Stomach (tissue), 9 donors: ENCODE data around the gene KIF12. TPM values are rescaled to one million over a fixed set of nuclear protein-coding genes. Genes with fewer than 3 reads are reported as not detected.

Experiments
- DNase-seq, 2 donors: peaks; one replicate each; pipeline versions ENCODE4 v3.0.0 to v3.0.0-alpha.2; 2013 to 2019
- H3K27ac ChIP-seq, 5 donors: fragments of 200-600 bp in 4 of 5; sonication (generic) in 4 of 5; one replicate each; pipeline ENCODE4 v1.5.1; 2013 to 2019; ENCODE audit warnings: mild to moderate bottlenecking in 1 of 5, moderate library complexity in 1 of 5
- H3K27me3 ChIP-seq, 3 donors: fragments of 200-600 bp; sonication (generic); one replicate each; pipeline ENCODE4 v1.5.1; 2017 to 2019; ENCODE audit warnings: mixed run types in 1 of 3
- H3K36me3 ChIP-seq, 4 donors: fragments of 200-600 bp; sonication (generic); 1 replicate in 3 of 4; 2 replicates in 1 of 4; pipeline ENCODE4 v1.5.1; 2016 to 2019
- H3K4me1 ChIP-seq, 4 donors: fragments of 200-600 bp; sonication (generic); one replicate each; pipeline ENCODE4 v1.5.1; 2016 to 2019
- H3K4me3 ChIP-seq, 4 donors: fragments of 200-600 bp; sonication (generic) in 3 of 4; one replicate each; pipeline ENCODE4 v1.5.1; 2016 to 2019; ENCODE audit warnings: mild to moderate bottlenecking in 1 of 4
- H3K9me3 ChIP-seq, 4 donors: fragments of 200-600 bp; sonication (generic); one replicate each; pipeline ENCODE4 v1.5.1; 2016 to 2019
- CTCF ChIP-seq, 7 experiments: fragments of 450-650 bp in 4 of 7; fragments of 200-600 bp in 3 of 7; sonication (generic) in 3 of 7; IDR thresholded peaks; one replicate each; pipeline ENCODE4 v1.5.1; 2016 to 2019; ENCODE audit warnings: antibody characterized with exemption in 7 of 7, control low read depth in 2 of 7, mild to moderate bottlenecking in 1 of 7
- EP300 ChIP-seq: sonication (generic); formaldehyde crosslinking; IDR thresholded peaks from one replicate; pipeline ENCODE4 v1.6.1; 2017; ENCODE audit warnings: antibody characterized with exemption
- POLR2A ChIP-seq, 4 donors: fragments of 450-650 bp; IDR thresholded peaks; one replicate each; pipeline ENCODE4 v1.6.1; 2016; ENCODE audit warnings: antibody characterized with exemption in 4 of 4, control low read depth in 2 of 4, mild to moderate bottlenecking in 1 of 4, moderate library complexity in 1 of 4
- POLR2AphosphoS5 ChIP-seq, 3 donors: sonication (generic); formaldehyde crosslinking; IDR thresholded peaks; one replicate each; pipeline ENCODE4 v1.6.1; 2016; ENCODE audit warnings: antibody characterized with exemption in 3 of 3
- WGBS, 5 donors: extraction: QIAGEN DNeasy Blood & Tissue Kit in 3 of 5; methylation state at CpG; one replicate each; pipeline versions ENCODE4 v1.1.5 to v1.1.7; 2013 to 2018; 5-methylcytosine and 5-hydroxymethylcytosine counted together
- intact Hi-C: fragments of 100-400 bp; cut with DNase I; formaldehyde crosslinking; loops from one replicate; pipeline ENCODE4 v1.15.1; 2023; ENCODE audit warnings: low total_unique reads
- polyA plus RNA-seq, 3 donors: library from polyadenylated mRNA; stranded (reverse); fragments of 200-250 nt; gene quantifications; one replicate each; pipeline ENCODE4 v1.2.3, GENCODE V29; 2013
- total RNA-seq, 5 donors: library from RNA; depleted of rRNA; stranded (reverse); fragments of >200 nt; gene quantifications; one replicate each; pipeline versions ENCODE4 v1.1.0 to v1.2.3, GENCODE V29; 2014 to 2016
- donor health status: healthy with polysubstance abuse.
- donor health status: Bipolar disorder and iron deficiency.
- donor health status: healthy.

Gene KIF12
- total and polyA plus RNA-seq, 8 donors, result 3.9 to 79.4 (median 17.5) TPM

DNA sequence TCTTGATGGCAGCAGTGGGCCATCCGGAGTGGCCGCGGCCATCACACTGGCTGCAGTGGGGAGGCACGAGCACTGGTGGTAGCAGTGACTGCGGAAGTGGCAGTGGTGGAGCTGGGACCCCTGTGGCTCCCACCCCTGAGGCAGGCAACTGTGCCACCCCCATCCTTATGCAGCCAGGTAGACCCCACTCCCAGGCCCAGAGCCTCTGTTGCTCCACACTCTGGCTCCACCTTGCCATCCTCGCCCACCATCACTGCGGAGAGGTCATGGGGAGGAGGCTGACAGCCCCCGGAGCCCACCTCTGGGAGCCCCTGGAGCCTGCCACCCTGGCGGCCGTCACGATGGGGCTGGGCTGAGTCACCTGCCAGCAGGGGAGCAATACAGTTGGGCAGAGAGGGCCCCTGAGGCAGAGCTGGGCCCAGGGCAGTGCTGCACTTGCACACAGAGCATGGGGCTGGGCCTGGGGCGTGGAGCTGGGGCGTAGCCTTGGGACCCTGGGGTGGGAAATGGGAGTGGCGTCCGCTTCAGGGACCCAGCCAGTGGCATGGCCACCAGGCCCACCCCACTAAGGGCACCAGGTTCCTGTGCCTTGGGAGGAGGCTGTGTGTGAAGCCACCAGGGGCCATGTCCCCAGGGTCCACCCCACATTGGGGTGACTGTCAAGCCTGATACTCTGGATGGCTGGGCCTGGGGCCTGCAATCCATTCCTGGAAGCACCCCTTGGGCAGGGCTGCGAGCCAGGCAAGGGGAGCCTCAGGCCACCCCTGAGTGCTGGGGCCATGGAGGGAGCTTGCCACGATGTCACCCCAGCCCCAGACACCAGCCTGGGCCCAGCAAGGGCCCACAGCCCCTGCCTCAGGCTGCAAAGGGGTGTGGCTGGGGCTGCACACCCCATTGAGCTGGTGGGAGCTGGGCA, 28.6 kb downstream of the KIF12 start:
- no peak for TF ChIP-seq EP300
- TF ChIP-seq POLR2AphosphoS5 (IDR thresholded peaks at IDR 0.05), result no peak
- no peak for TF ChIP-seq POLR2A (IDR thresholded peaks at IDR 0.05)
- TF ChIP-seq CTCF (IDR thresholded peaks at IDR 0.05), result no peak
- Histone ChIP-seq H3K27me3 (no peaks in the 10 kb centered on the region), H3K36me3 (no peaks in the 10 kb centered on the region), H3K4me3 (no peak overlapping the region), H3K4me1 (peaks cover 8 to 21% (median 16%) of the 10 kb centered on the region in 4 donors), H3K9me3 (no peaks in the 10 kb centered on the region), H3K27ac (no peak overlapping the region)
- WGBS, 5 donors, result 88 to 96% (median 90%) methylated on average over 6 to 17 of the region's 17 CpGs
- intact Hi-C loops, result no loop called here
- no peak for DNase-seq

DNA sequence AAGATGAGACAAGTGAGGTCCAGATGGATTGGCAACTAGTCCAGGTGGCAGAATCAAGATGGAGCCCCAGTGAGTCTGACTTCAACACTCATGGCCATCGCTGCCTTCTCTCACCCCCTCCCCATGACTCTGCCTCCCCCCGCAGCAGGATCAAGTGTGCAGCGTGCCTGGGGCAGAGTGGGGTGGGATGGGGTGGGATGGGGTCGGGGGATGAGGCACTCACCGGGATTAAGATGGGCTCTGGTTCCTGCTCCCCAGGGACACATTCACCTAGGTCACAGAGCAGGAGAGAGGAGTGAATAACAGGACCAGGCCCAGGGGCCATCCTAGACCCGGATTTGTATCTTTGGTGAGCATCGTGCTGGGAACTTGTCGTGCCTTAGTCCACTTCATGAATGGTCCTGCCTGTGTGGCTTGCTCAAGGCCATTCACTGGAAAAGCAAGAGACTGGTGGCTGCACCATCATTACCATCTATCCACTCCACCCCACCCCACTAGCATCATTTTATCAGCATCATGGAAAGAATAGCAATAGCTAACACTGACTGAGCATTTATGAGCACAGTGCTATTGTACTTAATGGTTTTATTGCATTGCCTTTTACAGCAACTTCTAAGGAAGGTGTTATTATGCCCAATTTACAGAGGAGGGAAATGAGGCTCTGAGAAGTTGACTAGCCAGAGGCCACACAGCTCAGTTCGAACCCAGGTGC, 29.5 kb downstream of the KIF12 start:
- intact Hi-C loops, result no loop called here
- H3K4me3 ChIP-seq, result no peak overlapping the region
- peaks cover 8 to 21% (median 16%) of the 10 kb centered on the region in 4 donors for H3K4me1 ChIP-seq
- WGBS, 5 donors, result 84 to 95% (median 94%) methylated on average over 7 to 9 of the region's 9 CpGs
- H3K36me3 ChIP-seq, result no peaks in the 10 kb centered on the region
- TF ChIP-seq POLR2AphosphoS5 (IDR thresholded peaks at IDR 0.05), result no peak
- no peak for TF ChIP-seq EP300
- TF ChIP-seq POLR2A (IDR thresholded peaks at IDR 0.05), result no peak
- TF ChIP-seq CTCF (IDR thresholded peaks at IDR 0.05), result no peak
- DNase-seq, result no peak
- no peaks in the 10 kb centered on the region for H3K27me3 ChIP-seq
- H3K9me3 ChIP-seq, result no peaks in the 10 kb centered on the region
- H3K27ac ChIP-seq, result no peak overlapping the region

DNA sequence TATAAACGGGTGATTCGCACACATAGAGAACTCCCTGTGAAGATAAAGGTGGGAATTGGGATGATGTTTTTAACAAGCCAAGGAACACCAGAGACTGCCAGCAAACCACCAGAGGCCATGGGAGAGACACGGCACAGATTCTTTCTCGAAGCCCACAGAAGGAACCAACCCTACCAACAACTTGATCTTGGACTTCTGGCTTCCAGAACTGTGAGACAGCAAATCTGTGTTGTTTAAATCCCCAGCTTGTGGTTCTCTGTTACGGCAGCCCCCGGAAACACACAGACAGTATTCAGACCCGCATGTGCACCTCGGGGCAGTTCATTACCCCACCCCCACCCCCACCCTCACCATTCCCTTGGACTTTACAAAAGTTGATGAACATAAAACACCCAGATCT, 33.8 kb downstream of the KIF12 start:
- Histone ChIP-seq H3K9me3 (no peaks in the 10 kb centered on the region), H3K27ac (no peak overlapping the region), H3K27me3 (no peaks in the 10 kb centered on the region), H3K36me3 (no peaks in the 10 kb centered on the region), H3K4me1 (no peaks in the 10 kb centered on the region), H3K4me3 (no peak overlapping the region)
- WGBS, 5 donors, result 83 to 93% (median 91%) methylated on average over 8 of the region's 8 CpGs
- TF ChIP-seq POLR2AphosphoS5 (IDR thresholded peaks at IDR 0.05) (no peak), CTCF (IDR thresholded peaks at IDR 0.05) (no peak), EP300 (no peak), POLR2A (IDR thresholded peaks at IDR 0.05) (no peak)
- DNase-seq, result no peak
- intact Hi-C loops, result no loop called here

GRCh38 chr9:114061830-114062474, 37.1 kb downstream of the KIF12 start:
- no peak overlapping the region for H3K27ac ChIP-seq
- no peaks in the 10 kb centered on the region for H3K9me3 ChIP-seq
- no peak overlapping the region for H3K4me3 ChIP-seq
- 63 to 76% (median 73%) methylated on average over 4 of the region's 4 CpGs for WGBS, 5 donors
- TF ChIP-seq POLR2A (IDR thresholded peaks at IDR 0.05), result no peak
- TF ChIP-seq EP300, result no peak
- TF ChIP-seq CTCF (IDR thresholded peaks at IDR 0.05), result no peak
- TF ChIP-seq POLR2AphosphoS5 (IDR thresholded peaks at IDR 0.05), result no peak
- intact Hi-C loops, result no loop called here
- peaks cover 0 to 11% (median 2%) of the 10 kb centered on the region in 4 donors for H3K36me3 ChIP-seq
- no peaks in the 10 kb centered on the region for H3K27me3 ChIP-seq
- no peak for DNase-seq
- peaks cover 0 to 12% (median 0%) of the 10 kb centered on the region in 4 donors for H3K4me1 ChIP-seq
